Neural cell (in vitro differentiated cells): ENCODE measurements around the gene CHCHD1. TPM values are rescaled to one million over a fixed set of nuclear protein-coding genes. Genes with fewer than 3 reads are reported as not detected.

ENCODE experiments used
- polyA plus RNA-seq: library from polyadenylated mRNA; depleted of rRNA; stranded (reverse); fragments of >200 nt; gene quantifications from 2 replicates; pipeline ENCODE4 v1.2.3, GENCODE V29; 2014
- small RNA-seq, 3 experiments: library from RNA; depleted of rRNA; stranded (forward); fragments of <200 nt; gene quantifications; one replicate each; pipeline ENCODE3, GENCODE V24; 2012

CHCHD1 gene
- polyA plus RNA-seq, 1 donor from 2014 or later = 82.5 TPM

Small RNAs within 50 kb of the gene (small RNA-seq; reads per million reads assigned to genes)
- gene AC022400.4 = 0 reads per million in 3 experiments
- gene AC022400.9 = 0 reads per million in 3 experiments
- 0 reads per million in 3 experiments for gene ZSWIM8-AS1

Other genes starting within 250 kb of the CHCHD1 start
- 12.7 and 18.4 TPM in 2 replicates for gene USP54, start 190.7 kb upstream of the CHCHD1 start, polyA plus RNA-seq
- gene MYOZ1, start 140.6 kb upstream of the CHCHD1 start, polyA plus RNA-seq = 0.61 TPM in 1 of 2 replicates, not detected in the other
- gene SYNPO2L, start 126.0 kb upstream of the CHCHD1 start, polyA plus RNA-seq = not detected in 2 replicates
- 6.5 and 8.2 TPM in 2 replicates for gene AGAP5, start 83.9 kb upstream of the CHCHD1 start, polyA plus RNA-seq
- gene SEC24C, start 37.7 kb upstream of the CHCHD1 start, polyA plus RNA-seq = 43.0 and 44.8 TPM in 2 replicates
- gene ZSWIM8, start 3.6 kb downstream of the CHCHD1 start, polyA plus RNA-seq = 69.1 and 83.2 TPM in 2 replicates
- gene NDST2, start 29.6 kb downstream of the CHCHD1 start, polyA plus RNA-seq = 10.5 and 18.1 TPM in 2 replicates
- 55.4 and 69.8 TPM in 2 replicates for gene CAMK2G, start 92.5 kb downstream of the CHCHD1 start, polyA plus RNA-seq
- 1.1 and 1.5 TPM in 2 replicates for gene PLAU, start 129.1 kb downstream of the CHCHD1 start, polyA plus RNA-seq
- gene VCL, start 216.1 kb downstream of the CHCHD1 start, polyA plus RNA-seq = 11.2 and 17.8 TPM in 2 replicates